Posterior vena cava (tissue), 2 donors: ENCODE data around the gene SSH2. TPM values are rescaled to one million over a fixed set of nuclear protein-coding genes. Genes with fewer than 3 reads are reported as not detected.
A peak's percentile ranks its signal among the peaks of the same experiment; 100 is the strongest.

Experiments
- DNase-seq: peaks from one replicate; pipeline ENCODE4 v3.0.0-alpha.2; 2020; ENCODE audit warnings: low spot score
- intact Hi-C, 2 donors: fragments of 100-400 bp; cut with DNase I; formaldehyde crosslinking; loops; one replicate each; pipeline versions ENCODE4 v1.14.1 to v1.14.2; 2022 to 2023
- total RNA-seq, 2 donors: library from RNA; stranded (reverse); fragmentation: NEBNext Ultra II Directional; extraction: Animal tissue kit (Norgen Biotek cat#: 25700); gene quantifications; one replicate each; pipeline ENCODE4 v1.2.1, GENCODE V29; 2021
- donor health status: DM: yes; HTN: yes; CAD: no.
- donor health status: DM: yes; HTN: yes; CAD: no.

SSH2 gene
- total RNA-seq, 2 donors from 2014 or later = 26.0 to 33.3 TPM

GRCh38 chr17:29581583-29582253 lies 348.3 kb downstream of the SSH2 start:
- intact Hi-C loops = no loop called here
- no peak for DNase-seq

GRCh38 chr17:29579866-29580771 lies 349.9 kb downstream of the SSH2 start:
- intact Hi-C loops = no loop called here
- peak; percentile 94 for DNase-seq

- intact Hi-C loops = no loop called here
- peak; percentile 54 for DNase-seq
Measured at GRCh38 chr17:29578626-29579485, 351.2 kb downstream of the SSH2 start.

GRCh38 chr17:29577385-29578211 lies 352.4 kb downstream of the SSH2 start:
- peak; percentile 85 for DNase-seq
- intact Hi-C loops = no loop called here

- intact Hi-C loops = no loop called here
Measured at GRCh38 chr17:29577001-29577370, 353.0 kb downstream of the SSH2 start.

GRCh38 chr17:29576214-29577000 lies 353.6 kb downstream of the SSH2 start:
- intact Hi-C loops = no loop called here
- peak; percentile 79 for DNase-seq

More at GRCh38 chr17:29577001-29577370, 353.0 kb downstream of the SSH2 start:
- DNase-seq = no peak

Other genes starting within 250 kb of the SSH2 start
- gene EFCAB5, start 11.4 kb upstream of the SSH2 start, total RNA-seq = 1 to 10 TPM in 1 of 2 donors, under 1 TPM in 1; 0.14 to 1.2 TPM
- gene NSRP1, start 186.6 kb upstream of the SSH2 start, total RNA-seq = 10 to 100 TPM; 42.5 to 62.9 TPM